ENCODE results near the gene CHRDL1. TPM values are rescaled to one million over a fixed set of nuclear protein-coding genes. Genes with fewer than 3 reads are reported as not detected.

The CHRDL1 gene
- total RNA-seq, 1 donor from 2014 or later: 4.8 TPM

- Histone ChIP-seq H3K4me3 (ENCODE audit: insufficient read depth, low read depth, low read length) (no peak overlapping the region), H2AFZ (ENCODE audit: low read depth, low read length) (no peak overlapping the region), H3K4me2 (ENCODE audit: low read length) (no peak overlapping the region), H3K27ac (ENCODE audit: low read depth, low read length) (no peak overlapping the region), H3K4me1 (ENCODE audit: insufficient read depth, low read length) (no peaks in the 10 kb centered on the region), H3K9ac (ENCODE audit: low read length) (no peak overlapping the region), H4K20me1 (ENCODE audit: insufficient read depth, low read length) (no peaks in the 10 kb centered on the region), H3K36me3 (ENCODE audit: insufficient read depth, low read length) (no peaks in the 10 kb centered on the region), H3K27me3 (ENCODE audit: insufficient read depth, low read length) (no peaks in the 10 kb centered on the region), H3K9me3 (ENCODE audit: insufficient read depth, low read depth, low read length) (no peaks in the 10 kb centered on the region), H3K79me2 (ENCODE audit: insufficient read depth, low read length) (no peaks in the 10 kb centered on the region)
- Mint-ChIP-seq H3K27me3 (ENCODE audit: low read depth, unreplicated experiment) (peaks cover 1% of the 10 kb centered on the region), H3K9me3 (ENCODE audit: unreplicated experiment) (no peaks in the 10 kb centered on the region), H3K27ac (ENCODE audit: unreplicated experiment) (no peak overlapping the region), H3K4me3 (ENCODE audit: unreplicated experiment) (no peak overlapping the region), H3K4me1 (ENCODE audit: low read depth, unreplicated experiment) (no peaks in the 10 kb centered on the region), H3K36me3 (ENCODE audit: low read depth, unreplicated experiment) (no peaks in the 10 kb centered on the region)
- TF ChIP-seq CTCF (IDR thresholded peaks at IDR 0.05; ENCODE audit: insufficient read depth, low read depth, low read length) (no peak), EZH2 (IDR thresholded peaks at IDR 0.05; ENCODE audit: insufficient read depth, low read length) (no peak)
- DNase-seq (ENCODE audit: low read depth) (no peak), FAIRE-seq (no peak)
These were observed 82.0 kb downstream of the CHRDL1 start for GRCh38 chrX:110713666-110714065.

- TF ChIP-seq EZH2 (IDR thresholded peaks at IDR 0.05; ENCODE audit: insufficient read depth, low read length) (no peak), CTCF (IDR thresholded peaks at IDR 0.05; ENCODE audit: insufficient read depth, low read depth, low read length) (no peak)
- H3K27me3 ChIP-seq (ENCODE audit: insufficient read depth, low read length): no peaks in the 10 kb centered on the region
- H3K4me1 ChIP-seq (ENCODE audit: insufficient read depth, low read length): no peaks in the 10 kb centered on the region
- Mint-ChIP-seq H3K4me3 (ENCODE audit: unreplicated experiment) (no peak overlapping the region), H3K4me1 (ENCODE audit: low read depth, unreplicated experiment) (no peaks in the 10 kb centered on the region), H3K9me3 (ENCODE audit: unreplicated experiment) (no peaks in the 10 kb centered on the region), H3K36me3 (ENCODE audit: low read depth, unreplicated experiment) (no peaks in the 10 kb centered on the region), H3K27me3 (ENCODE audit: low read depth, unreplicated experiment) (peaks cover 5% of the 10 kb centered on the region), H3K27ac (ENCODE audit: unreplicated experiment) (no peak overlapping the region)
- H3K4me3 ChIP-seq (ENCODE audit: insufficient read depth, low read depth, low read length): no peak overlapping the region
- no peaks in the 10 kb centered on the region for H3K79me2 ChIP-seq (ENCODE audit: insufficient read depth, low read length)
- no peaks in the 10 kb centered on the region for H4K20me1 ChIP-seq (ENCODE audit: insufficient read depth, low read length)
- no peaks in the 10 kb centered on the region for H3K36me3 ChIP-seq (ENCODE audit: insufficient read depth, low read length)
- H3K9ac ChIP-seq (ENCODE audit: low read length): no peak overlapping the region
- no peak overlapping the region for H3K4me2 ChIP-seq (ENCODE audit: low read length)
- no peak overlapping the region for H2AFZ ChIP-seq (ENCODE audit: low read depth, low read length)
- FAIRE-seq: peak; percentile 54
- no peak for DNase-seq (ENCODE audit: low read depth)
- H3K27ac ChIP-seq (ENCODE audit: low read depth, low read length): no peak overlapping the region
- H3K9me3 ChIP-seq (ENCODE audit: insufficient read depth, low read depth, low read length): no peaks in the 10 kb centered on the region
These were observed 89.2 kb downstream of the CHRDL1 start for GRCh38 chrX:110706446-110706845.

GRCh38 chrX:110703641-110704040 is 92.0 kb downstream of the CHRDL1 start:
- H3K9me3 Mint-ChIP-seq (ENCODE audit: unreplicated experiment): no peaks in the 10 kb centered on the region
- Histone ChIP-seq H4K20me1 (ENCODE audit: insufficient read depth, low read length) (no peaks in the 10 kb centered on the region), H3K9me3 (ENCODE audit: insufficient read depth, low read depth, low read length) (no peaks in the 10 kb centered on the region), H3K4me1 (ENCODE audit: insufficient read depth, low read length) (no peaks in the 10 kb centered on the region), H2AFZ (ENCODE audit: low read depth, low read length) (no peak overlapping the region), H3K27me3 (ENCODE audit: insufficient read depth, low read length) (no peaks in the 10 kb centered on the region), H3K27ac (ENCODE audit: low read depth, low read length) (no peak overlapping the region), H3K4me2 (ENCODE audit: low read length) (no peak overlapping the region), H3K79me2 (ENCODE audit: insufficient read depth, low read length) (no peaks in the 10 kb centered on the region), H3K4me3 (ENCODE audit: insufficient read depth, low read depth, low read length) (no peak overlapping the region), H3K36me3 (ENCODE audit: insufficient read depth, low read length) (no peaks in the 10 kb centered on the region), H3K9ac (ENCODE audit: low read length) (no peak overlapping the region)
- TF ChIP-seq CTCF (IDR thresholded peaks at IDR 0.05; ENCODE audit: insufficient read depth, low read depth, low read length) (no peak), EZH2 (IDR thresholded peaks at IDR 0.05; ENCODE audit: insufficient read depth, low read length) (no peak)
- H3K4me1 Mint-ChIP-seq (ENCODE audit: low read depth, unreplicated experiment): no peaks in the 10 kb centered on the region
- no peak overlapping the region for H3K27ac Mint-ChIP-seq (ENCODE audit: unreplicated experiment)
- FAIRE-seq (no peak), DNase-seq (ENCODE audit: low read depth) (no peak)
- no peak overlapping the region for H3K4me3 Mint-ChIP-seq (ENCODE audit: unreplicated experiment)
- H3K36me3 Mint-ChIP-seq (ENCODE audit: low read depth, unreplicated experiment): no peaks in the 10 kb centered on the region
- H3K27me3 Mint-ChIP-seq (ENCODE audit: low read depth, unreplicated experiment): peaks cover 4% of the 10 kb centered on the region
